DMS 273 (cell line): ENCODE measurements around the gene C3orf70.

Experiments
- DNase-seq: peaks from one replicate; lab custom pipeline; 2025; ENCODE audit not compliant: unreplicated experiment; lab: John Stamatoyannopoulos, UW

C3orf70 gene

GRCh38 chr3:185056908-185057307 is 96.0 kb downstream of the C3orf70 start:
- DNase-seq = no peak

GRCh38 chr3:185052631-185053030 is 100.2 kb downstream of the C3orf70 start:
- no peak for DNase-seq

GRCh38 chr3:185051801-185052200 is 101.1 kb downstream of the C3orf70 start:
- DNase-seq = no peak

GRCh38 chr3:185049710-185050109 is 103.2 kb downstream of the C3orf70 start:
- DNase-seq = peak; percentile 18

GRCh38 chr3:185046603-185047002 is 106.3 kb downstream of the C3orf70 start:
- DNase-seq = no peak

GRCh38 chr3:185046164-185046515 is 106.7 kb downstream of the C3orf70 start:
- DNase-seq = no peak

GRCh38 chr3:185042312-185043050 is 110.4 kb downstream of the C3orf70 start:
- no peak for DNase-seq

GRCh38 chr3:185041540-185041939 is 111.3 kb downstream of the C3orf70 start:
- no peak for DNase-seq

- DNase-seq = no peak
These were observed 112.4 kb downstream of the C3orf70 start for GRCh38 chr3:185040425-185040824.

- no peak for DNase-seq
These were observed 115.1 kb downstream of the C3orf70 start for GRCh38 chr3:185037801-185038200.

- no peak for DNase-seq
These were observed 121.9 kb downstream of the C3orf70 start for GRCh38 chr3:185030951-185031350.

GRCh38 chr3:185030399-185030798 is 122.5 kb downstream of the C3orf70 start:
- no peak for DNase-seq

- DNase-seq = no peak
These were observed 123.8 kb downstream of the C3orf70 start for GRCh38 chr3:185029086-185029485.

- DNase-seq = no peak
These were observed 124.7 kb downstream of the C3orf70 start for GRCh38 chr3:185028121-185028520.
